Measurements from ENCODE around the gene PRSS50. TPM values are rescaled to one million over a fixed set of nuclear protein-coding genes. Genes with fewer than 3 reads are reported as not detected.
"Not testable (repeated sequence)": the region's sequence is repeated elsewhere in the genome, so short reads cannot be mapped to it uniquely, and the experiment has no call there.

Gene PRSS50
- total RNA-seq, 1 donor from 2014 or later, result not detected

DNA sequence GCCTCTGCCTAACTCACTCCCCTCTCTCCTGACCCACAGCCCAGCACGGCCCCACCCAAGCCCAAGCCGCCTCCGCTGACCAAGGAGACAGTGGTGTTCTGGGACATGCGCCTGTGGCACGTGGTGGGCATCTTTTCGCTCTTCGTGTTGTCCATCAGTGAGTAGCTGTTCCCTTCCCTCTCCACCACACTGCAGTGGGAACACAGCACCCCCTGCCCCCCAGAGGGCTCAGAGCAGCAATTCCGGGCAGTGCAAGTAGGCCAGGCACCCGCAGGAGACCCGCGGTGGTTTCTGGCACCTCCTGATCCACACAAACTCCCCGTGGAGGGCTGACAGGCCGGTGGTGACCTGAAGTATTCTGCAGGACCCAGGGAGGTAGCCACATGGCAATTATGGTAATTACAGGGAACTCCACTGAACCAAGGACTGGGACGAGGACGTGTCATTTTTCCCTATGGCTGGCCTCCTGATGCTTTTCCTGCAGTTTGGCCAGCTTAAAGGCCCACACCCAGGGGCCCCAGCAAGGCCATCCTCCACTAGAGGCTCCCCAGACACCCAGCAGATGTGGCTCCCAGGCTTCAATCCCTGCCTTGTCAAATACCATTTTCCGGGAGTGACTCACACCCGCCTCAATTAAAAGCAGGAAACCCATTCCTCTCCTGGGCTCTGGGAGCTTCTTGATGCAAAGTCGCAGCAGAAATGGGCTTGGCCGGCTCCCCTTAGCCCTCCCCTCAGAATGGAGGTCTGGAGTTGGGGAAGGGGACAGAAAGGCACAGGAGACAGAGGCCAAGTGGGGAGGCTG lies 11.7 kb downstream of the PRSS50 start:
- Mint-ChIP-seq H3K36me3 (ENCODE audit: unreplicated experiment) (no peaks in the 10 kb centered on the region), H3K4me1 (ENCODE audit: low read depth, unreplicated experiment) (peaks cover 17% of the 10 kb centered on the region), H3K4me3 (ENCODE audit: unreplicated experiment) (no peak overlapping the region), H3K27ac (ENCODE audit: unreplicated experiment) (no peak overlapping the region), H3K27me3 (ENCODE audit: unreplicated experiment) (peaks cover 7% of the 10 kb centered on the region), H3K9me3 (ENCODE audit: unreplicated experiment) (no peaks in the 10 kb centered on the region)
- TF ChIP-seq, protein P1, sequence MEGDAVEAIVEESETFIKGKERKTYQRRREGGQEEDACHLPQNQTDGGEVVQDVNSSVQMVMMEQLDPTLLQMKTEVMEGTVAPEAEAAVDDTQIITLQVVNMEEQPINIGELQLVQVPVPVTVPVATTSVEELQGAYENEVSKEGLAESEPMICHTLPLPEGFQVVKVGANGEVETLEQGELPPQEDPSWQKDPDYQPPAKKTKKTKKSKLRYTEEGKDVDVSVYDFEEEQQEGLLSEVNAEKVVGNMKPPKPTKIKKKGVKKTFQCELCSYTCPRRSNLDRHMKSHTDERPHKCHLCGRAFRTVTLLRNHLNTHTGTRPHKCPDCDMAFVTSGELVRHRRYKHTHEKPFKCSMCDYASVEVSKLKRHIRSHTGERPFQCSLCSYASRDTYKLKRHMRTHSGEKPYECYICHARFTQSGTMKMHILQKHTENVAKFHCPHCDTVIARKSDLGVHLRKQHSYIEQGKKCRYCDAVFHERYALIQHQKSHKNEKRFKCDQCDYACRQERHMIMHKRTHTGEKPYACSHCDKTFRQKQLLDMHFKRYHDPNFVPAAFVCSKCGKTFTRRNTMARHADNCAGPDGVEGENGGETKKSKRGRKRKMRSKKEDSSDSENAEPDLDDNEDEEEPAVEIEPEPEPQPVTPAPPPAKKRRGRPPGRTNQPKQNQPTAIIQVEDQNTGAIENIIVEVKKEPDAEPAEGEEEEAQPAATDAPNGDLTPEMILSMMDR (IDR thresholded peaks at IDR 0.05; ENCODE audit: partially characterized antibody, unreplicated experiment), result no peak
- DNase-seq, result peak; percentile 19

GRCh38 chr3:46705022-46705530 lies 12.6 kb downstream of the PRSS50 start:
- H3K9me3 Mint-ChIP-seq (ENCODE audit: unreplicated experiment), result no peaks in the 10 kb centered on the region
- no peak overlapping the region for H3K4me3 Mint-ChIP-seq (ENCODE audit: unreplicated experiment)
- peaks cover 7% of the 10 kb centered on the region for H3K27me3 Mint-ChIP-seq (ENCODE audit: unreplicated experiment)
- peak; percentile 85 for DNase-seq
- H3K27ac Mint-ChIP-seq (ENCODE audit: unreplicated experiment), result no peak overlapping the region
- TF ChIP-seq, protein P1 (IDR thresholded peaks at IDR 0.05; ENCODE audit: partially characterized antibody, unreplicated experiment), result peak; percentile 97
- no peaks in the 10 kb centered on the region for H3K36me3 Mint-ChIP-seq (ENCODE audit: unreplicated experiment)
- peaks cover 12% of the 10 kb centered on the region for H3K4me1 Mint-ChIP-seq (ENCODE audit: low read depth, unreplicated experiment)

DNA sequence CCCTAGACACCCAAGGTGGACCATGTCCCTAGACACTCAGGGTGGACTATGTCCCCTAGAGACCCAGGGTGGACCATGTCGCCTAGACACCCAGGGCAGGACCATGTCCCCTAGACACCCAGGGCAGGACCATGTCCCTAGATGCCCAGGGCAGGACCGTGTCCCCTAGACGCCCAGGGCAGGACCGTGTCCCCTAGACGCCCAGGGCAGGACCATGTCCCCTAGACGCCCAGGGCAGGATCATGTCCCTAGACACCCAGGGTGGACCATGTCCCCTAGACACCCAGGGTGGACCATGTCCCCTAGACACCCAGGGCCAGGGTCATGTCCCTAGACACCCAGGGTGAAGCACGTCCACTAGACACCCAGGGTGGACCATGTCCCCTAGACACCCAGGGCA lies 13.3 kb downstream of the PRSS50 start:
- H3K36me3 Mint-ChIP-seq (ENCODE audit: unreplicated experiment); DNase-seq; H3K4me3 Mint-ChIP-seq (ENCODE audit: unreplicated experiment); H3K27ac Mint-ChIP-seq (ENCODE audit: unreplicated experiment); H3K27me3 Mint-ChIP-seq (ENCODE audit: unreplicated experiment); H3K9me3 Mint-ChIP-seq (ENCODE audit: unreplicated experiment): not testable (repeated sequence)
- peaks cover 12% of the 10 kb centered on the region for H3K4me1 Mint-ChIP-seq (ENCODE audit: low read depth, unreplicated experiment)

DNA sequence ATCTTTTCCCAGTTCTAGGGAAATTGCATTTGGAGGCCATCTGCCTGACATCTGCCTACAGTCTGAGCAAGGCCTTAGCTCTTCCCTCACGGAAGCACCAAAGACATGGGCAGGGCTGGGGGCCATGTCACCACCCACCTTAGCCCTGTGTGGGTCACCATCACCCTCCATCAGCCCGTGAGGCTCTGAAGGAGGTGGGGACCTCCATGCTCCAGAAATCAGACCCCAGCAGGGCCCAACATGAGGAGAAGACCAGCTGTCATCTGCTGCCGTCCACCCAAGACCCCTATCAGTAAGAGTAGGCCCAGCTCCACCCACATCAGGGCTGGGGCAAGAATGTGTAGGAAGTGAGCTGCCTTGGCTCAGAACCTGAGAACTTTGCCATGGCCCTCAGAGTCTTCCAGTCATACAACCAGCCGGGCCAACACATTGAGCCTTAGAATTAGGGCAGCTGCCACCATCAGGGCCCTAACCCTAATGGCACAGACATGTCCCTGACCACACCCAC lies 14.6 kb downstream of the PRSS50 start:
- TF ChIP-seq, protein P1 (IDR thresholded peaks at IDR 0.05; ENCODE audit: partially characterized antibody, unreplicated experiment), result no peak
- Mint-ChIP-seq H3K4me3 (ENCODE audit: unreplicated experiment) (no peak overlapping the region), H3K27ac (ENCODE audit: unreplicated experiment) (no peak overlapping the region), H3K9me3 (ENCODE audit: unreplicated experiment) (no peaks in the 10 kb centered on the region), H3K36me3 (ENCODE audit: unreplicated experiment) (no peaks in the 10 kb centered on the region), H3K27me3 (ENCODE audit: unreplicated experiment) (peaks cover 10% of the 10 kb centered on the region), H3K4me1 (ENCODE audit: low read depth, unreplicated experiment) (peaks cover 12% of the 10 kb centered on the region)
- DNase-seq, result peak; percentile 15

GRCh38 chr3:46702246-46703012 lies 15.2 kb downstream of the PRSS50 start:
- H3K36me3 Mint-ChIP-seq (ENCODE audit: unreplicated experiment), result no peaks in the 10 kb centered on the region
- peak; percentile 17 for DNase-seq
- H3K27me3 Mint-ChIP-seq (ENCODE audit: unreplicated experiment), result peaks cover 10% of the 10 kb centered on the region
- peaks cover 12% of the 10 kb centered on the region for H3K4me1 Mint-ChIP-seq (ENCODE audit: low read depth, unreplicated experiment)
- H3K9me3 Mint-ChIP-seq (ENCODE audit: unreplicated experiment), result no peaks in the 10 kb centered on the region
- TF ChIP-seq, protein P1 (IDR thresholded peaks at IDR 0.05; ENCODE audit: partially characterized antibody, unreplicated experiment), result no peak
- H3K27ac Mint-ChIP-seq (ENCODE audit: unreplicated experiment), result no peak overlapping the region
- H3K4me3 Mint-ChIP-seq (ENCODE audit: unreplicated experiment), result no peak overlapping the region

All from glutamatergic neuron (in vitro differentiated cells).